ENCODE data around the gene ZCCHC24.

GRCh38 chr10:79334573-79334972, 110.9 kb downstream of the ZCCHC24 start:
- TF ChIP-seq POLR2A (IDR thresholded peaks at IDR 0.05), result no peak
- TF ChIP-seq, protein P1, sequence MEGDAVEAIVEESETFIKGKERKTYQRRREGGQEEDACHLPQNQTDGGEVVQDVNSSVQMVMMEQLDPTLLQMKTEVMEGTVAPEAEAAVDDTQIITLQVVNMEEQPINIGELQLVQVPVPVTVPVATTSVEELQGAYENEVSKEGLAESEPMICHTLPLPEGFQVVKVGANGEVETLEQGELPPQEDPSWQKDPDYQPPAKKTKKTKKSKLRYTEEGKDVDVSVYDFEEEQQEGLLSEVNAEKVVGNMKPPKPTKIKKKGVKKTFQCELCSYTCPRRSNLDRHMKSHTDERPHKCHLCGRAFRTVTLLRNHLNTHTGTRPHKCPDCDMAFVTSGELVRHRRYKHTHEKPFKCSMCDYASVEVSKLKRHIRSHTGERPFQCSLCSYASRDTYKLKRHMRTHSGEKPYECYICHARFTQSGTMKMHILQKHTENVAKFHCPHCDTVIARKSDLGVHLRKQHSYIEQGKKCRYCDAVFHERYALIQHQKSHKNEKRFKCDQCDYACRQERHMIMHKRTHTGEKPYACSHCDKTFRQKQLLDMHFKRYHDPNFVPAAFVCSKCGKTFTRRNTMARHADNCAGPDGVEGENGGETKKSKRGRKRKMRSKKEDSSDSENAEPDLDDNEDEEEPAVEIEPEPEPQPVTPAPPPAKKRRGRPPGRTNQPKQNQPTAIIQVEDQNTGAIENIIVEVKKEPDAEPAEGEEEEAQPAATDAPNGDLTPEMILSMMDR (IDR thresholded peaks at IDR 0.05), result no peak

All from testis (tissue), 2 donors.